ENCODE results near the gene GRIA4. TPM values are rescaled to one million over a fixed set of nuclear protein-coding genes. Genes with fewer than 3 reads are reported as not detected.
A peak's percentile ranks its signal among the peaks of the same experiment; 100 is the strongest.
"Not testable (repeated sequence)": the region's sequence is repeated elsewhere in the genome, so short reads cannot be mapped to it uniquely, and the experiment has no call there.

GRIA4 gene
- total RNA-seq, 1 donor from 2014 or later, result 3.7 TPM

GRCh38 chr11:105767931-105768330, 158.1 kb downstream of the GRIA4 start:
- no peak for DNase-seq (ENCODE audit: low spot score)
- no peaks in the 10 kb centered on the region for H3K9me3 Mint-ChIP-seq

GRCh38 chr11:105769627-105770026, 159.8 kb downstream of the GRIA4 start:
- peaks cover 4% of the 10 kb centered on the region for H3K4me1 Mint-ChIP-seq
- H3K36me3 ChIP-seq, result no peaks in the 10 kb centered on the region
- no peak overlapping the region for H2AFZ ChIP-seq (replicated peaks)
- H3K9me3 ChIP-seq (ENCODE audit: low read depth), result no peaks in the 10 kb centered on the region
- no peak for DNase-seq (ENCODE audit: low spot score)
- no peak overlapping the region for H3K27ac Mint-ChIP-seq
- no peaks in the 10 kb centered on the region for H3F3A ChIP-seq (ENCODE audit: low read depth)
- H3K4me3 ChIP-seq, result no peak overlapping the region
- H3K27me3 Mint-ChIP-seq (ENCODE audit: insufficient read depth, low read depth), result peaks cover 4% of the 10 kb centered on the region
- H3K9ac ChIP-seq, result no peak overlapping the region
- no peak overlapping the region for H3K4me2 ChIP-seq
- TF ChIP-seq CTCF (IDR thresholded peaks at IDR 0.05) (no peak), EZH2phosphoT487 (IDR thresholded peaks at IDR 0.05) (no peak), EZH2 (IDR thresholded peaks at IDR 0.05) (no peak)
- no peak overlapping the region for H3K27ac ChIP-seq
- no peaks in the 10 kb centered on the region for H4K20me1 ChIP-seq (ENCODE audit: low read depth)
- H3K27me3 ChIP-seq, result no peaks in the 10 kb centered on the region
- no peak overlapping the region for H3K4me3 Mint-ChIP-seq
- no peaks in the 10 kb centered on the region for H3K9me3 Mint-ChIP-seq
- H3K4me1 ChIP-seq, result no peaks in the 10 kb centered on the region
- H3K79me2 ChIP-seq (ENCODE audit: low read depth), result no peaks in the 10 kb centered on the region
- no peaks in the 10 kb centered on the region for H3K36me3 Mint-ChIP-seq

More at GRCh38 chr11:105767931-105768330, 158.1 kb downstream of the GRIA4 start:
- Mint-ChIP-seq H3K4me1 (peaks cover 4% of the 10 kb centered on the region), H3K27ac (no peak overlapping the region), H3K4me3 (no peak overlapping the region), H3K36me3 (no peaks in the 10 kb centered on the region), H3K27me3 (ENCODE audit: insufficient read depth, low read depth) (peaks cover 4% of the 10 kb centered on the region)
- Histone ChIP-seq H3K4me1 (no peaks in the 10 kb centered on the region), H2AFZ (replicated peaks) (no peak overlapping the region), H3K9ac (no peak overlapping the region), H3K9me3 (ENCODE audit: low read depth) (no peaks in the 10 kb centered on the region), H3K36me3 (no peaks in the 10 kb centered on the region), H3F3A (ENCODE audit: low read depth) (no peaks in the 10 kb centered on the region), H3K27ac (no peak overlapping the region), H3K27me3 (no peaks in the 10 kb centered on the region), H3K79me2 (ENCODE audit: low read depth) (no peaks in the 10 kb centered on the region), H3K4me2 (no peak overlapping the region), H3K4me3 (no peak overlapping the region), H4K20me1 (ENCODE audit: low read depth) (no peaks in the 10 kb centered on the region)
- TF ChIP-seq EZH2phosphoT487 (IDR thresholded peaks at IDR 0.05) (no peak), EZH2 (IDR thresholded peaks at IDR 0.05) (no peak), CTCF (IDR thresholded peaks at IDR 0.05) (no peak)

GRCh38 chr11:105773452-105773851, 163.6 kb downstream of the GRIA4 start:
- not testable (repeated sequence) for H4K20me1 ChIP-seq (ENCODE audit: low read depth); H3K9me3 ChIP-seq (ENCODE audit: low read depth); DNase-seq (ENCODE audit: low spot score); H3K27ac ChIP-seq; H3F3A ChIP-seq (ENCODE audit: low read depth); H3K4me3 Mint-ChIP-seq; H3K9me3 Mint-ChIP-seq; H3K4me1 Mint-ChIP-seq; H3K4me1 ChIP-seq; H3K27me3 Mint-ChIP-seq (ENCODE audit: insufficient read depth, low read depth); H3K27me3 ChIP-seq; H3K4me3 ChIP-seq; H3K4me2 ChIP-seq; H3K36me3 Mint-ChIP-seq; H2AFZ ChIP-seq (replicated peaks); H3K27ac Mint-ChIP-seq; H3K36me3 ChIP-seq; H3K9ac ChIP-seq; H3K79me2 ChIP-seq (ENCODE audit: low read depth)

- Histone ChIP-seq H3K4me1 (no peaks in the 10 kb centered on the region), H3K27ac (no peak overlapping the region), H3K27me3 (no peaks in the 10 kb centered on the region), H3K9me3 (ENCODE audit: low read depth) (no peaks in the 10 kb centered on the region), H3K36me3 (no peaks in the 10 kb centered on the region), H2AFZ (replicated peaks) (no peak overlapping the region), H3K4me3 (no peak overlapping the region), H3K4me2 (no peak overlapping the region), H3K79me2 (ENCODE audit: low read depth) (no peaks in the 10 kb centered on the region), H3F3A (ENCODE audit: low read depth) (no peaks in the 10 kb centered on the region), H4K20me1 (ENCODE audit: low read depth) (no peaks in the 10 kb centered on the region), H3K9ac (no peak overlapping the region)
- no peak for TF ChIP-seq CTCF (IDR thresholded peaks at IDR 0.05)
- no peak for TF ChIP-seq EZH2 (IDR thresholded peaks at IDR 0.05)
- no peak for TF ChIP-seq EZH2phosphoT487 (IDR thresholded peaks at IDR 0.05)
- Mint-ChIP-seq H3K27ac (no peak overlapping the region), H3K36me3 (no peaks in the 10 kb centered on the region), H3K9me3 (no peaks in the 10 kb centered on the region), H3K4me1 (no peaks in the 10 kb centered on the region), H3K4me3 (no peak overlapping the region), H3K27me3 (ENCODE audit: insufficient read depth, low read depth) (no peaks in the 10 kb centered on the region)
- peak; percentile 32 for DNase-seq (ENCODE audit: low spot score)
These were observed 165.0 kb downstream of the GRIA4 start for GRCh38 chr11:105774899-105775298.

Measured in neural progenitor cell (in vitro differentiated cells).